Measurements from ENCODE around the gene PALLD.

GRCh38 chr4:168955674-168956073 lies 458.8 kb downstream of the PALLD start:
- TF ChIP-seq SP2 (tag by site-specific recombination; IDR thresholded peaks at IDR 0.05) (no peak), ZNF513 (tag by site-specific recombination; IDR thresholded peaks at IDR 0.05) (no peak), ZNF175 (tag by site-specific recombination; IDR thresholded peaks at IDR 0.05) (no peak), ZNF335 (tag by site-specific recombination; conservative IDR thresholded peaks at IDR 0.05) (no peak), ZNF510 (tag by site-specific recombination; IDR thresholded peaks at IDR 0.05; ENCODE audit: insufficient replicate concordance) (no peak)
- TF ChIP-seq, protein P1, sequence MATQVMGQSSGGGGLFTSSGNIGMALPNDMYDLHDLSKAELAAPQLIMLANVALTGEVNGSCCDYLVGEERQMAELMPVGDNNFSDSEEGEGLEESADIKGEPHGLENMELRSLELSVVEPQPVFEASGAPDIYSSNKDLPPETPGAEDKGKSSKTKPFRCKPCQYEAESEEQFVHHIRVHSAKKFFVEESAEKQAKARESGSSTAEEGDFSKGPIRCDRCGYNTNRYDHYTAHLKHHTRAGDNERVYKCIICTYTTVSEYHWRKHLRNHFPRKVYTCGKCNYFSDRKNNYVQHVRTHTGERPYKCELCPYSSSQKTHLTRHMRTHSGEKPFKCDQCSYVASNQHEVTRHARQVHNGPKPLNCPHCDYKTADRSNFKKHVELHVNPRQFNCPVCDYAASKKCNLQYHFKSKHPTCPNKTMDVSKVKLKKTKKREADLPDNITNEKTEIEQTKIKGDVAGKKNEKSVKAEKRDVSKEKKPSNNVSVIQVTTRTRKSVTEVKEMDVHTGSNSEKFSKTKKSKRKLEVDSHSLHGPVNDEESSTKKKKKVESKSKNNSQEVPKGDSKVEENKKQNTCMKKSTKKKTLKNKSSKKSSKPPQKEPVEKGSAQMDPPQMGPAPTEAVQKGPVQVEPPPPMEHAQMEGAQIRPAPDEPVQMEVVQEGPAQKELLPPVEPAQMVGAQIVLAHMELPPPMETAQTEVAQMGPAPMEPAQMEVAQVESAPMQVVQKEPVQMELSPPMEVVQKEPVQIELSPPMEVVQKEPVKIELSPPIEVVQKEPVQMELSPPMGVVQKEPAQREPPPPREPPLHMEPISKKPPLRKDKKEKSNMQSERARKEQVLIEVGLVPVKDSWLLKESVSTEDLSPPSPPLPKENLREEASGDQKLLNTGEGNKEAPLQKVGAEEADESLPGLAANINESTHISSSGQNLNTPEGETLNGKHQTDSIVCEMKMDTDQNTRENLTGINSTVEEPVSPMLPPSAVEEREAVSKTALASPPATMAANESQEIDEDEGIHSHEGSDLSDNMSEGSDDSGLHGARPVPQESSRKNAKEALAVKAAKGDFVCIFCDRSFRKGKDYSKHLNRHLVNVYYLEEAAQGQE (tag by site-specific recombination; IDR thresholded peaks at IDR 0.05): no peak

All from HEK293 (cell line).